PC-3 (cell line): ENCODE measurements around the gene NSL1. TPM values are rescaled to one million over a fixed set of nuclear protein-coding genes. Genes with fewer than 3 reads are reported as not detected.

Experiments used
- ATAC-seq: fragments of 200-7000 bp; cut with Tn5 transposase; 2 replicates; pipeline ENCODE4 v1.9.1; 2020; ENCODE audit warnings: mild to moderate bottlenecking, moderate library complexity
- BruUV-seq: library from RNA; stranded (reverse); fragments of 400-500 nt; replicated peaks from 2 replicates; lab custom pipeline; 2021; lab: Mats Ljungman, UMichigan
- CTCF ChIA-PET: fragments of 300-600 bp; sonication (Branson Sonifier 250); formaldehyde crosslinking; loops from one replicate; lab custom pipeline; 2022; ENCODE audit warnings: antibody characterized with exemption; lab: Charles Lee
- POLR2A ChIA-PET: fragments of 300-600 bp; sonication (Branson Sonifier 250); formaldehyde crosslinking; loops from one replicate; lab custom pipeline; 2022; ENCODE audit warnings: antibody characterized with exemption; ENCODE audit not compliant: unreplicated experiment; lab: Charles Lee
- DNase-seq: peaks from one replicate; pipeline ENCODE4 v3.0.0-alpha.2; 2015
- H2AFZ ChIP-seq: fragments of 300-600 bp; sonication (generic); 2 replicates; pipeline ENCODE4 v1.6.0; 2016; ENCODE audit warnings: antibody characterized with exemption, low read length
- H3F3A ChIP-seq: fragments of 300-600 bp; sonication (generic); one replicate; pipeline ENCODE4 v1.6.0; 2017; ENCODE audit warnings: antibody characterized with exemption, low read length, control low read depth, mild to moderate bottlenecking; ENCODE audit not compliant: unreplicated experiment
- H3K27ac ChIP-seq: fragments of 300-600 bp; sonication (generic); 2 replicates; pipeline ENCODE4 v1.5.1; 2016; ENCODE audit warnings: mild to moderate bottlenecking, low read length
- H3K27me3 ChIP-seq: fragments of 300-600 bp; sonication (generic); 2 replicates; pipeline ENCODE4 v1.6.1; 2016; ENCODE audit warnings: low read length, mixed read lengths
- H3K36me3 ChIP-seq: fragments of 300-600 bp; sonication (generic); 2 replicates; pipeline ENCODE4 v1.6.1; 2016; ENCODE audit warnings: low read depth, mixed run types, low read length, mixed read lengths
- H3K4me1 ChIP-seq: fragments of 300-600 bp; sonication (generic); 2 replicates; pipeline ENCODE4 v1.5.1; 2016; ENCODE audit warnings: low read length; ENCODE audit not compliant: insufficient read depth
- H3K4me2 ChIP-seq: fragments of 300-600 bp; sonication (generic); 2 replicates; pipeline ENCODE4 v1.6.0; 2016; ENCODE audit warnings: low read length
- H3K4me3 ChIP-seq: fragments of 300-600 bp; sonication (generic); 2 replicates; pipeline ENCODE4 v1.5.1; 2016; ENCODE audit warnings: mild to moderate bottlenecking, low read length, mixed read lengths
- H3K79me2 ChIP-seq: fragments of 300-600 bp; sonication (generic); 2 replicates; pipeline ENCODE4 v1.6.1; 2017; ENCODE audit warnings: low read length, mixed read lengths
- H3K9ac ChIP-seq: fragments of 300-600 bp; sonication (generic); 2 replicates; pipeline ENCODE4 v1.6.0; 2016; ENCODE audit warnings: mild to moderate bottlenecking, low read length
- H3K9me2 ChIP-seq: fragments of 300-600 bp; sonication (generic); replicated peaks from 2 replicates; pipeline ENCODE4 v1.6.1; 2016; ENCODE audit warnings: mixed run types, low read length, mixed read lengths
- H3K9me3 ChIP-seq: fragments of 300-600 bp; sonication (generic); 2 replicates; pipeline ENCODE4 v1.6.1; 2016; ENCODE audit warnings: low read length, mixed read lengths
- H4K20me1 ChIP-seq: fragments of 300-600 bp; sonication (generic); 2 replicates; pipeline ENCODE4 v1.6.1; 2016; ENCODE audit warnings: low read length, mixed read lengths
- CTCF ChIP-seq: fragments of 300-600 bp; sonication (generic); conservative IDR thresholded peaks from 2 replicates; pipeline ENCODE4 v1.5.1; 2017; ENCODE audit warnings: antibody characterized with exemption, low read depth, mild to moderate bottlenecking, low read length
- EZH2 ChIP-seq: fragments of 300-600 bp; sonication (generic); IDR thresholded peaks from one replicate; pipeline ENCODE4 v1.6.1; 2017; ENCODE audit warnings: antibody characterized with exemption, mild to moderate bottlenecking, low read length; ENCODE audit not compliant: unreplicated experiment
- EZH2phosphoT487 ChIP-seq: fragments of 300-600 bp; sonication (generic); IDR thresholded peaks from 2 replicates; pipeline ENCODE4 v1.6.1; 2018; ENCODE audit warnings: mild to moderate bottlenecking, antibody characterized with exemption, low read length, borderline replicate concordance
- intact Hi-C: fragments of 100-400 bp; cut with micrococcal nuclease; formaldehyde crosslinking; loops from 2 replicates; pipeline ENCODE4 v1.9.0; 2023
- total RNA-seq: library from RNA; depleted of rRNA; stranded (reverse); fragments of >200 nt; gene quantifications from 2 replicates; pipeline ENCODE4 v1.2.3, GENCODE V29; 2014

The NSL1 gene
- total RNA-seq, 1 experiment from 2014 or later: 56.1 TPM

DNA sequence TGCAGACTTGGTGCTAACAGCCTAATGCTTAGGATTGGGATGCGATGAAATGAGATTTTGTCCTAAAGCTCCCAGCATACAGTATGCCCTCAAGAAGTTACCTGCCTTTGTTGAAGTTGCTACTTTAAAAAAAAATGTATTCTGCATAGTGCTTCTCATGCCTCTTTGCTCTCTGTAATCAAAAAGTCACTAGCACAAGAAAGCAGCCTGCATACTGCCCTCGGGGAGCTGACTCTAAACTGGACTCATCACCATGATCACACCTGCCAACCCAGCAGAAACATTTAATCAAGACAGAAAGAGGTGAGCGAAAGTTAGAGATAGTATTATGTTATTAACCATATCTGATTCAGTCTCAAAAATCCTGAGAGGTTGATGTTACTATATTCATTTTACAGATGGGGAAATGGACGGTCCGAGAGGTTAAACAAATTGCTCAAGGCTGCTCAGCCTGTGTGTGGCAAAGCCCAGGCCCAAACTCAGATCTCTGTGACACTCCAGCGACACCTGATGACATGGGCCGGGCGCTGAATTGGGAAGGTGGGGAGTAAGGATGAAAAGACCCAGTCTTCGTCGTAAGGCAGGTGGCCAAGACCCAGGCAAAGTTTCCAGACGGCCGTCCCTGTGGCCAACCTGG, 93.0 kb downstream of the NSL1 start:
- no peak overlapping the region for H3K9ac ChIP-seq
- peak overlapping the region; percentile 63 for H3K4me3 ChIP-seq
- POLR2A ChIA-PET: no interaction called here
- TF ChIP-seq EZH2 (no peak), CTCF (no peak), EZH2phosphoT487 (no peak)
- H3K27me3 ChIP-seq: peaks cover 73% of the 10 kb centered on the region
- H3K4me2 ChIP-seq: peak overlapping the region; percentile 81
- no peaks in the 10 kb centered on the region for H3K79me2 ChIP-seq
- no peak for DNase-seq
- CTCF ChIA-PET: no interaction called here
- ATAC-seq: no peak
- H3K4me1 ChIP-seq: peaks cover 18% of the 10 kb centered on the region
- H3K9me3 ChIP-seq: no peaks in the 10 kb centered on the region
- no peaks in the 10 kb centered on the region for H3F3A ChIP-seq
- H2AFZ ChIP-seq: peak overlapping the region; percentile 81
- H4K20me1 ChIP-seq: no peaks in the 10 kb centered on the region
- no peak overlapping the region for H3K27ac ChIP-seq
- H3K9me2 ChIP-seq: no peaks in the 10 kb centered on the region
- no TSS peak for BruUV-seq
- H3K36me3 ChIP-seq: no peaks in the 10 kb centered on the region
- intact Hi-C loops: no loop called here

DNA sequence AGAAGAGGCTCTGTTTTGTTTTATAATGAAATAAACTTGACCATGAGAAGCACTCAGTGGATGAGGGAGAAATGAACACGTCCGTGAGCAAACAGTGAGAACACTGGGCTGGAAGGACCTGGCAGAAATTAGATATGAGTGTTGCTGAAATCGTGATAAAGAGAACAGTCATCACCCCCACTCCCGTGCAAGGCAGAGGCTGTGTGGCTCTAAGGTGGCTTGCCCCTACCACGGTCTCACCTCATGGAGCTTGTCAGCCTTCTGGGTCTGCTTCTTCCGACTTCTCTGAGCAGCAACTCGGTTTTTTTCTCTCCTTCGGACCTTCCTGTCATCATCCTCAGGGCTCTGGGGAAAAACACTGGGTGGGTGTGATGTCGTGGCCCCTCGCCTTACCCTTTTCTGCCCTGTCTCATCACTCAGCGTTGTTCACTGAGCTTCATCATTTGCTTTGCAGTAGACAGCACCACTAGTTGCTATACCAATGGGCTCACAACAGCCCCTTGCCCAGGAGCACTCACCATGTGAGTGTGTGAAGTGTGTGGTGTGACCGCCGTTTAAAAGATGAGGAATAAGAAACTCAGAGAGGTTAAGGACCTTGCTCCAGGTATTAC, 94.8 kb downstream of the NSL1 start:
- POLR2A ChIA-PET: interaction anchor here (0.6 kb wide), 1 partner anchor 79 kb away, joined by 5 read pairs; no protein-coding TSS in a partner anchor
- Histone ChIP-seq H3K27me3 (peaks cover 62% of the 10 kb centered on the region), H3K27ac (no peak overlapping the region), H4K20me1 (no peaks in the 10 kb centered on the region), H3K9me2 (no peaks in the 10 kb centered on the region), H3K79me2 (no peaks in the 10 kb centered on the region), H3F3A (no peaks in the 10 kb centered on the region), H3K4me1 (peaks cover 21% of the 10 kb centered on the region), H2AFZ (no peak overlapping the region), H3K4me3 (no peak overlapping the region), H3K4me2 (no peak overlapping the region), H3K9me3 (no peaks in the 10 kb centered on the region), H3K9ac (no peak overlapping the region), H3K36me3 (no peaks in the 10 kb centered on the region)
- ATAC-seq (no peak), DNase-seq (no peak)
- BruUV-seq: no TSS peak
- intact Hi-C loops: no loop called here
- CTCF ChIA-PET: no interaction called here
- no peak for TF ChIP-seq EZH2phosphoT487
- TF ChIP-seq CTCF: no peak
- no peak for TF ChIP-seq EZH2
